Esophagus muscularis mucosa (tissue), 3 donors: ENCODE data around the gene ATP5PO.

Source experiments
- CTCF ChIP-seq, 3 experiments: fragments of 200-600 bp in 2 of 3; fragments of 450-650 bp in 1 of 3; sonication (generic) in 2 of 3; IDR thresholded peaks; one replicate each; pipeline ENCODE4 v1.5.1; 2017 to 2019; ENCODE audit warnings: antibody characterized with exemption in 3 of 3, mild to moderate bottlenecking in 2 of 3, moderate library complexity in 1 of 3
- POLR2A ChIP-seq: fragments of 450-650 bp; IDR thresholded peaks from one replicate; pipeline ENCODE4 v1.6.1; 2017; ENCODE audit warnings: antibody characterized with exemption, moderate library complexity, mild to moderate bottlenecking, low read depth
- POLR2AphosphoS5 ChIP-seq, 2 donors: sonication (generic); formaldehyde crosslinking; IDR thresholded peaks; one replicate each; pipeline ENCODE4 v1.6.1; 2017; ENCODE audit warnings: antibody characterized with exemption in 2 of 2

GRCh38 chr21:33857846-33858666 is 57.5 kb downstream of the ATP5PO start:
- TF ChIP-seq POLR2AphosphoS5 (IDR thresholded peaks at IDR 0.05) (no peak), CTCF (IDR thresholded peaks at IDR 0.05) (no peak), POLR2A (no peak)
